ENCODE data around the gene GP1BB. TPM values are rescaled to one million over a fixed set of nuclear protein-coding genes. Genes with fewer than 3 reads are reported as not detected.

The GP1BB gene
- total and polyA plus RNA-seq, 2 of the 13 experiments (the other 11 are each of a cell fraction or from before 2014, with no cell fraction given) = not detected

GRCh38 chr22:19744350-19745006 is 21.1 kb downstream of the GP1BB start:
- POLR2A ChIA-PET = no interaction called here
- H3K27me3 ChIP-seq (ENCODE audit: control insufficient read depth in 1 of 2, insufficient read depth in 2 of 2, low read length in 2 of 2) = peaks cover 19 to 92% of the 10 kb centered on the region in 2 experiments
- no peak overlapping the region for H3K4me2 ChIP-seq (ENCODE audit: low read depth, low read length)
- no TSS peak for BruUV-seq (replicated peaks)
- FAIRE-seq (no peak), DNase-seq (ENCODE audit: low spot score) (no peak), ATAC-seq (no peak)
- H2AFZ ChIP-seq (ENCODE audit: low read length) = no peak overlapping the region
- no peaks in the 10 kb centered on the region for H3K36me3 ChIP-seq (replicated peaks in 1 of 2; ENCODE audit: control insufficient read depth in 1 of 2, insufficient read depth in 2 of 2, low read length in 2 of 2)
- no peaks in the 10 kb centered on the region for H3K79me2 ChIP-seq (ENCODE audit: insufficient read depth, low read length)
- no peak overlapping the region for H3K9ac ChIP-seq (ENCODE audit: insufficient read depth, low read depth, low read length)
- 36% methylated on average over 13 of the region's 13 CpGs for WGBS (ENCODE audit: low lambda C conversion rate)
- intact Hi-C loops (cut with micrococcal nuclease; ENCODE audit: unreplicated experiment) = no loop called here
- no peak overlapping the region for H3K4me3 ChIP-seq (replicated peaks in 1 of 3; ENCODE audit: insufficient read depth in 1 of 3, low read depth in 2 of 3, low read length in 3 of 3)
- in situ Hi-C loops (cut with HindIII; ENCODE audit: extremely low pct_ligation_motif_present, low pct_unique_long_range_greater_than_20kb) = no loop called here
- TF ChIP-seq EED (CRISPR knock-in tag; IDR thresholded peaks at IDR 0.05) = no peak
- TF ChIP-seq ESRRA (CRISPR knock-in tag; IDR thresholded peaks at IDR 0.05; ENCODE audit: low read depth) = no peak
- TF ChIP-seq MAFK (conservative IDR thresholded peaks at IDR 0.05 in 1 of 2, IDR thresholded peaks at IDR 0.05 in 1 of 2; ENCODE audit: low read length in 2 of 2) = no peak
- no peak for TF ChIP-seq ZNF552 (CRISPR knock-in tag; IDR thresholded peaks at IDR 0.05; ENCODE audit: borderline replicate concordance)
- no peak for TF ChIP-seq PCBP1 (IDR thresholded peaks at IDR 0.05; ENCODE audit: borderline replicate concordance, low read depth, low read length)
- TF ChIP-seq BORCS8-MEF2B (CRISPR knock-in tag; IDR thresholded peaks at IDR 0.05) = no peak
- no peak for TF ChIP-seq ARID4A (CRISPR knock-in tag; IDR thresholded peaks at IDR 0.05; ENCODE audit: borderline replicate concordance)
- no peak for TF ChIP-seq CC2D1A (CRISPR knock-in tag; IDR thresholded peaks at IDR 0.05)
- no peaks in the 10 kb centered on the region for H3K9me3 ChIP-seq (ENCODE audit: low read length)
- no peaks in the 10 kb centered on the region for H3K4me1 ChIP-seq (ENCODE audit: insufficient read depth, low read length)
- CTCF ChIA-PET (ENCODE audit: low intra/inter-chr PET ratio, low total read pairs) = no interaction called here
- H4K20me1 ChIP-seq (ENCODE audit: insufficient read depth, low read length) = no peaks in the 10 kb centered on the region
- no peak overlapping the region for H3K27ac ChIP-seq (ENCODE audit: extremely low read length, insufficient read depth, low read length)

Measured in HepG2 (cell line).